ENCODE data around the gene LHFPL6. TPM values are rescaled to one million over a fixed set of nuclear protein-coding genes. Genes with fewer than 3 reads are reported as not detected.

Gene LHFPL6
- total and polyA plus RNA-seq, 12 donors, result 41.5 to 65.8 (median 55.4) TPM

DNA sequence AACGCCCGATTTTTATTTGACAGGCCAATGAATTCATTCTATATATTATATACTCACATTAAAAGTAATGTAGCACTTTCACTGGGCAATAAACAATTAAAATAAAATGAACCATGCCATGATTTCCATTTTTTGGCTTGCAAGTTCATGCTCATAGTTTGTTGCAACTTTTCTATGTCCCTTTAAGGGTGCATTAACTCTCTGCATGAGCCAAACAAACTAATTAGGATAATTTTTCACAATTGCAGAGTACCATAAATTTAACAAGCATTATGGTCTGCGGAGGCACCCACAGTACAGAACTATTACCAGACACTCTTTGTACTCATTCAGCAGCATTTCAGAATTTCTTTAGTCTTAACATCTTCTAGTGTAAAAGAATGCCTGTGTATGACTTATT is 1.4 kb downstream of the LHFPL6 start:
- Histone ChIP-seq H3K4me3 (peak overlapping the region; percentile 69 to 96 (median 90)), H3K9me3 (no peaks in the 10 kb centered on the region), H3K27me3 (peaks cover 0 to 33% (median 0%) of the 10 kb centered on the region in 7 donors), H3K4me1 (peaks cover 2 to 62% (median 32%) of the 10 kb centered on the region in 9 donors), H3K36me3 (no peaks in the 10 kb centered on the region), H3K27ac (peak overlapping the region in 8 of 10 donors; percentile 91 to 98 (median 96))
- no peak for ATAC-seq
- WGBS, 2 donors, result 46 to 56% methylated on average over 3 of the region's 3 CpGs
- intact Hi-C loops (cut with DNase I), result loop anchor here in 9 of 10 donors (2.0 to 5.0 kb wide), 8 partner anchors 149 to 454 kb away; no protein-coding TSS in a partner anchor
- TF ChIP-seq, protein P1, sequence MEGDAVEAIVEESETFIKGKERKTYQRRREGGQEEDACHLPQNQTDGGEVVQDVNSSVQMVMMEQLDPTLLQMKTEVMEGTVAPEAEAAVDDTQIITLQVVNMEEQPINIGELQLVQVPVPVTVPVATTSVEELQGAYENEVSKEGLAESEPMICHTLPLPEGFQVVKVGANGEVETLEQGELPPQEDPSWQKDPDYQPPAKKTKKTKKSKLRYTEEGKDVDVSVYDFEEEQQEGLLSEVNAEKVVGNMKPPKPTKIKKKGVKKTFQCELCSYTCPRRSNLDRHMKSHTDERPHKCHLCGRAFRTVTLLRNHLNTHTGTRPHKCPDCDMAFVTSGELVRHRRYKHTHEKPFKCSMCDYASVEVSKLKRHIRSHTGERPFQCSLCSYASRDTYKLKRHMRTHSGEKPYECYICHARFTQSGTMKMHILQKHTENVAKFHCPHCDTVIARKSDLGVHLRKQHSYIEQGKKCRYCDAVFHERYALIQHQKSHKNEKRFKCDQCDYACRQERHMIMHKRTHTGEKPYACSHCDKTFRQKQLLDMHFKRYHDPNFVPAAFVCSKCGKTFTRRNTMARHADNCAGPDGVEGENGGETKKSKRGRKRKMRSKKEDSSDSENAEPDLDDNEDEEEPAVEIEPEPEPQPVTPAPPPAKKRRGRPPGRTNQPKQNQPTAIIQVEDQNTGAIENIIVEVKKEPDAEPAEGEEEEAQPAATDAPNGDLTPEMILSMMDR (IDR thresholded peaks at IDR 0.05), result no peak
- no peak for DNase-seq

DNA sequence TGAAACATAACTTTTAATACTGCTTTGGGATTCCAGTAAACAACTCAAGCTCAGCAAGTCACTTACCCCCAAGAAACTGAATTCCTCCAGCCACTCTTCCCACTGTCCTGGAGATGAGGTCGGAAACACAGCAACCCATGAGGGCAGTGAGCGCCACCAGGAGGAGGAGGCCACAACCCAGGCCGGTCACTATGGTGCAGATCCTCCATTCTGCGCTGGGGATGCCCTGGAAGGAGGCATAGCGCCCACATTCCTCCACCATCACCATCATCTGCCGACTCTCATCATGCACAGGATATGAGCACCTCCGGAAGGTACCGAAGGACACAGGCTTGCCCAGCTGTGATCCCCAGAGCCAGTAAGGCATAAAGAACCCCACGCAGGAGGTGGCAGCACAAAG is 2.2 kb downstream of the LHFPL6 start:
- Histone ChIP-seq H3K9me3 (no peaks in the 10 kb centered on the region), H3K4me3 (peak overlapping the region; percentile 69 to 96 (median 90)), H3K27me3 (peaks cover 0 to 33% (median 0%) of the 10 kb centered on the region in 7 donors), H3K27ac (peak overlapping the region in 9 of 10 donors; percentile 46 to 98 (median 96)), H3K36me3 (peaks cover 0 to 3% (median 0%) of the 10 kb centered on the region in 9 donors), H3K4me1 (peaks cover 2 to 71% (median 41%) of the 10 kb centered on the region in 9 donors)
- ATAC-seq (peak; percentile 44 to 75 (median 63)), DNase-seq (peak; percentile 49 to 73)
- intact Hi-C loops (cut with DNase I), result loop anchor here in 8 of 10 donors (1.0 to 5.0 kb wide), 10 partner anchors 148 to 453 kb away; no protein-coding TSS in a partner anchor
- 32 to 47% methylated on average over 9 of the region's 9 CpGs for WGBS, 2 donors
- TF ChIP-seq, protein P1 (IDR thresholded peaks at IDR 0.05), result peak in 8 of 9 donors; percentile 28 to 73 (median 54)

DNA sequence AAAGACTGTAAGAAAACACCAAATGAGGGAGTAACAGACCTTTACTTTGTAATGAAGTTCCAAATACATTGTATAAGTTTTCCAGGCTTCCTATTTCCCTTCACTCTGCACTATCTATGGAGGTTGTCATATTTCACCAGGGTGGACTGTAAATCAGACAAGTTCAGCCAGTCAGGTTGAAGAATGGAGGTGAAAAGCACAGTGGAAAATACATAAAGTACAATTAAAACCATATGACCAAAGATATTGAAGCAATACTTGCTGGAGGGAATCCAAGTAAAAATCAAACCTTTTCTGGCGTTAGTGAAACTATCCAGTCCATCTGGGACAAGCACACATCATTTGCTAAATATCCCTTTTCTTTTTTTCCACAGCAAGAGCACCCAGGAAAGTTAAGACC is 3.2 kb downstream of the LHFPL6 start:
- ATAC-seq (no peak), DNase-seq (no peak)
- TF ChIP-seq, protein P1 (IDR thresholded peaks at IDR 0.05), result no peak
- 15 to 16% methylated on average over 1 of the region's 1 CpG for WGBS, 2 donors
- H3K9me3 ChIP-seq, result no peaks in the 10 kb centered on the region
- intact Hi-C loops (cut with DNase I), result loop anchor here in 8 of 10 donors (1.0 to 5.0 kb wide), 10 partner anchors 148 to 453 kb away; no protein-coding TSS in a partner anchor
- H3K36me3 ChIP-seq, result peaks cover 0 to 12% (median 0%) of the 10 kb centered on the region in 9 donors
- H3K4me1 ChIP-seq, result peaks cover 2 to 77% (median 41%) of the 10 kb centered on the region in 9 donors
- peak overlapping the region in 9 of 10 donors; percentile 46 to 98 (median 93) for H3K27ac ChIP-seq
- peaks cover 0 to 33% (median 0%) of the 10 kb centered on the region in 7 donors for H3K27me3 ChIP-seq
- peak overlapping the region; percentile 69 to 96 (median 90) for H3K4me3 ChIP-seq

DNA sequence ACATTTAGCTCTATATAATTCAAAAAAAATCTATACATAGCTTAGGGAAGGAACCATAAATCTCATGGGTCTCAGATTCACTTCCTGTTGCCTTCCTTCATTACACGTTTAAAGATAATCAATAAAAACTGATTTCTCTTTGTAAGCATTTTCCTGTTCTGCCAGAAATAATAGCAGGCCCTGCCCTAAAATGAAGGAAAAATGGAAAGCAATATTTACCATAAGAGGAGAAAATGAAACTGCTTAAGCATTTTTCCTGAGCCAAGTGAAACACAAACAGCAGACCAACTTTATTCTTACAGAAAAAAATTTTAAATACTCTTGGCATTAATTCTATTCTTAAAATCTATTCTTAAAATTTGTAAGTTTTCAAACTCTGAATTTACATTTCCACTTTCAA is 4.0 kb downstream of the LHFPL6 start:
- peaks cover 0 to 26% (median 0%) of the 10 kb centered on the region in 7 donors for H3K27me3 ChIP-seq
- WGBS, 2 donors, result 0 to 3% methylated on average over 1 of the region's 1 CpG
- no peaks in the 10 kb centered on the region for H3K9me3 ChIP-seq
- H3K4me3 ChIP-seq, result peak overlapping the region in 9 of 10 donors; percentile 69 to 96 (median 91)
- intact Hi-C loops (cut with DNase I), result no loop called here
- peak overlapping the region in 7 of 10 donors; percentile 35 to 98 (median 96) for H3K27ac ChIP-seq
- ATAC-seq (no peak), DNase-seq (no peak)
- H3K36me3 ChIP-seq, result peaks cover 0 to 16% (median 0%) of the 10 kb centered on the region in 9 donors
- TF ChIP-seq, protein P1 (IDR thresholded peaks at IDR 0.05), result no peak
- peaks cover 2 to 71% (median 35%) of the 10 kb centered on the region in 9 donors for H3K4me1 ChIP-seq

All from heart right ventricle (tissue), 16 donors.